H1 (cell line): Measurements from ENCODE around the gene NUP85. TPM values are rescaled to one million over a fixed set of nuclear protein-coding genes. Genes with fewer than 3 reads are reported as not detected.
"Not testable (repeated sequence)": the region's sequence is repeated elsewhere in the genome, so short reads cannot be mapped to it uniquely, and the experiment has no call there.

Experiments used
- CTCF ChIA-PET: fragments of 300-600 bp; sonication (Branson Sonifier 250); formaldehyde crosslinking; loops from one replicate; lab custom pipeline; 2021; ENCODE audit not compliant: partially characterized antibody; lab: Charles Lee
- POLR2A ChIA-PET: fragments of 300-600 bp; sonication (Branson Sonifier 250); formaldehyde crosslinking; loops from one replicate; lab custom pipeline; 2021; ENCODE audit warnings: inconsistent platforms; ENCODE audit not compliant: partially characterized antibody; lab: Charles Lee
- DNase-seq, 2 experiments: peaks; one replicate each; pipeline versions ENCODE4 v3.0.0 to v3.0.0-alpha.2; 2010 to 2022; ENCODE audit warnings: low spot score in 2 of 2, low read depth in 1 of 2, mixed read lengths in 1 of 2
- FAIRE-seq: peaks from 2 replicates; lab custom pipeline; 2011; peaks lifted over from hg19 to GRCh38; lab: Jason Lieb, UNC
- H2AFZ ChIP-seq: 2 replicates; pipeline ENCODE4 v1.8.1; 2012; ENCODE audit warnings: low read length, inconsistent platforms
- H2AK5ac ChIP-seq: 2 replicates; pipeline ENCODE4 v1.6.1; 2013; ENCODE audit warnings: low read depth, low read length
- H2BK120ac ChIP-seq: replicated peaks from 2 replicates; pipeline ENCODE3; 2013; ENCODE audit warnings: low read depth, low read length, inconsistent platforms
- H2BK12ac ChIP-seq: 2 replicates; pipeline ENCODE4 v1.6.1; 2013; ENCODE audit warnings: low read depth, low read length
- H2BK15ac ChIP-seq: 2 replicates; pipeline ENCODE4 v1.6.1; 2013; ENCODE audit warnings: low read length
- H2BK20ac ChIP-seq: 2 replicates; pipeline ENCODE4 v1.6.1; 2013; ENCODE audit warnings: low read length
- H2BK5ac ChIP-seq: 2 replicates; pipeline ENCODE4 v1.6.1; 2013; ENCODE audit warnings: low read depth, low read length
- H3K14ac ChIP-seq: 2 replicates; pipeline ENCODE4 v1.6.1; 2013; ENCODE audit warnings: inconsistent platforms; ENCODE audit not compliant: insufficient read length
- H3K18ac ChIP-seq: 2 replicates; pipeline ENCODE4 v1.6.1; 2013; ENCODE audit warnings: low read length; ENCODE audit errors: extremely low read depth
- H3K23ac ChIP-seq: 2 replicates; pipeline ENCODE4 v1.6.1; 2013; ENCODE audit warnings: inconsistent platforms; ENCODE audit not compliant: insufficient read length
- H3K23me2 ChIP-seq: 2 replicates; pipeline ENCODE4 v1.6.1; 2013; ENCODE audit warnings: low read depth, low read length
- H3K27ac ChIP-seq: 2 replicates; pipeline ENCODE4 v1.6.1; 2011; ENCODE audit warnings: low read depth, low read length, inconsistent platforms
- H3K27me3 ChIP-seq, 4 experiments: replicated peaks in 1 of 4; 1 replicate in 1 of 4; 2 replicates in 3 of 4; pipeline versions ENCODE4 v1.6.1 to v1.8.1; 2011 to 2013; ENCODE audit warnings: low read length in 3 of 4, mild to moderate bottlenecking in 3 of 4, inconsistent platforms in 2 of 4, mixed read lengths in 2 of 4, moderate library complexity in 1 of 4; ENCODE audit not compliant: control insufficient read depth in 3 of 4, insufficient read depth in 3 of 4; ENCODE audit errors: extremely low read depth in 1 of 4
- H3K36me3 ChIP-seq, 4 experiments: 2 replicates each; pipeline versions ENCODE4 v1.6.1 to v1.8.1; 2011 to 2013; ENCODE audit warnings: mild to moderate bottlenecking in 4 of 4, low read length in 3 of 4, moderate library complexity in 2 of 4, control low read depth in 1 of 4, inconsistent platforms in 1 of 4; ENCODE audit not compliant: insufficient read depth in 4 of 4, control insufficient read depth in 2 of 4
- H3K4ac ChIP-seq: replicated peaks from 2 replicates; pipeline ENCODE3; 2013; ENCODE audit warnings: low read length, low read depth, mixed read lengths, inconsistent platforms; ENCODE audit not compliant: insufficient read length
- H3K4me1 ChIP-seq, 4 experiments: replicated peaks in 1 of 4; 1 replicate in 1 of 4; 2 replicates in 3 of 4; pipeline versions ENCODE4 v1.6.1 to v1.8.1; 2011 to 2013; ENCODE audit warnings: low read length in 3 of 4, inconsistent platforms in 2 of 4, mixed read lengths in 1 of 4; ENCODE audit not compliant: insufficient read depth in 4 of 4, control insufficient read depth in 3 of 4
- H3K4me2 ChIP-seq, 2 experiments: 2 replicates each; pipeline versions ENCODE4 v1.6.1 to v1.8.1; 2011 to 2013; ENCODE audit warnings: low read depth in 2 of 2, low read length in 2 of 2, control low read depth in 1 of 2, inconsistent platforms in 1 of 2, mild to moderate bottlenecking in 1 of 2; ENCODE audit not compliant: insufficient read depth in 1 of 2
- H3K4me3 ChIP-seq, 4 experiments: fragments of 200-600, 300-600 bp in 1 of 4; sonication (generic), shearing (Covaris generic), sonication (Bioruptor Twin) in 1 of 4; 2 replicates each; pipeline versions ENCODE4 v1.5.1 to v1.8.1; 2011 to 2016; ENCODE audit warnings: low read length in 4 of 4, low read depth in 3 of 4, control low read depth in 2 of 4, inconsistent platforms in 2 of 4, mild to moderate bottlenecking in 2 of 4, mixed read lengths in 1 of 4, moderate library complexity in 1 of 4; ENCODE audit not compliant: insufficient read depth in 2 of 4; ENCODE audit errors: extremely low read depth in 1 of 4
- H3K56ac ChIP-seq: replicated peaks from 2 replicates; pipeline ENCODE3; 2013; ENCODE audit warnings: low read depth, mild to moderate bottlenecking, mixed read lengths, low read length, inconsistent platforms; ENCODE audit not compliant: insufficient read length
- H3K79me1 ChIP-seq: 2 replicates; pipeline ENCODE4 v1.6.1; 2013; ENCODE audit warnings: low read depth, low read length, control low read depth
- H3K79me2 ChIP-seq, 2 experiments: 2 replicates each; pipeline versions ENCODE4 v1.6.1 to v1.8.1; 2012 to 2013; ENCODE audit warnings: low read length in 2 of 2, mild to moderate bottlenecking in 2 of 2, inconsistent platforms in 1 of 2; ENCODE audit not compliant: insufficient read depth in 2 of 2, control insufficient read depth in 1 of 2
- H3K9ac ChIP-seq, 4 experiments: replicated peaks in 1 of 4; 1 replicate in 1 of 4; 2 replicates in 3 of 4; pipeline versions ENCODE4 v1.6.1 to v1.8.1; 2011 to 2013; ENCODE audit warnings: low read depth in 3 of 4, low read length in 3 of 4, control low read depth in 2 of 4, mild to moderate bottlenecking in 2 of 4, moderate library complexity in 2 of 4, inconsistent platforms in 1 of 4; ENCODE audit errors: extremely low read depth in 1 of 4
- H3K9me3 ChIP-seq, 2 experiments: 2 replicates each; pipeline versions ENCODE4 v1.6.1 to v1.8.1; 2012 to 2013; ENCODE audit warnings: mild to moderate bottlenecking in 2 of 2, moderate library complexity in 2 of 2, control low read depth in 1 of 2, inconsistent platforms in 1 of 2, low read depth in 1 of 2, low read length in 1 of 2, mixed read lengths in 1 of 2; ENCODE audit not compliant: insufficient read depth in 2 of 2
- H4K20me1 ChIP-seq, 2 experiments: replicated peaks in 1 of 2; 2 replicates each; pipeline versions ENCODE3 to v1.8.1; 2011 to 2013; ENCODE audit warnings: inconsistent platforms in 2 of 2, low read length in 2 of 2, mild to moderate bottlenecking in 1 of 2; ENCODE audit not compliant: insufficient read depth in 2 of 2, control insufficient read depth in 1 of 2
- H4K5ac ChIP-seq: 2 replicates; pipeline ENCODE4 v1.6.1; 2013; ENCODE audit warnings: low read length, low read depth, mixed read lengths, inconsistent platforms; ENCODE audit not compliant: insufficient read length
- H4K8ac ChIP-seq: 2 replicates; pipeline ENCODE4 v1.8.0; 2013; ENCODE audit warnings: mild to moderate bottlenecking, moderate library complexity, low read length, inconsistent platforms; ENCODE audit not compliant: insufficient read depth; ENCODE audit errors: extremely low read depth
- H4K91ac ChIP-seq: replicated peaks from 2 replicates; pipeline ENCODE3; 2013; ENCODE audit warnings: low read length, mixed read lengths, inconsistent platforms; ENCODE audit not compliant: insufficient read length
- WGBS, 2 experiments: shearing (Covaris generic) in 1 of 2; methylation state at CpG; one replicate each; pipeline versions ENCODE4 v1.1.6 to v1.1.7; 2013 to 2015; ENCODE audit warnings: low lambda C conversion rate in 2 of 2, mixed read lengths in 2 of 2, inconsistent platforms in 1 of 2, low coverage in 1 of 2, missing lambda C conversion rate in 1 of 2; ENCODE audit not compliant: insufficient replicate concordance in 2 of 2, insufficient coverage in 1 of 2, insufficient read length in 1 of 2; ENCODE audit errors: extremely low coverage in 1 of 2, missing lambda C conversion rate in 1 of 2; 5-methylcytosine and 5-hydroxymethylcytosine counted together
- polyA plus RNA-seq, 7 experiments: library from polyadenylated mRNA; depleted of rRNA in 3 of 7; stranded (reverse) in 5 of 7; unstranded in 2 of 7; fragments of >200 nt in 5 of 7; fragments of 200-250 nt in 2 of 7; gene quantifications; 1 replicate in 5 of 7; 2 replicates in 1 of 7; 4 replicates in 1 of 7; pipeline versions ENCODE4 v1.2.1 to v1.2.3, GENCODE V29; 2011 to 2013; ENCODE audit warnings: missing spikeins in 2 of 7, mixed read lengths in 2 of 7
- total RNA-seq: library from RNA; stranded (reverse); fragmentation: NEBNext Ultra II Directional; extraction: Animal tissue kit (Norgen Biotek cat#: 25700); gene quantifications from 2 replicates; pipeline ENCODE4 v1.2.1, GENCODE V29; 2021

Gene NUP85
- total and polyA plus RNA-seq, 2 of the 8 experiments (the other 6 are each of a cell fraction or from before 2014, with no cell fraction given) = 98.5 to 154 TPM

GRCh38 chr17:75158480-75158879, 47.0 kb upstream of the NUP85 start:
- H3K79me1 ChIP-seq, H4K20me1 ChIP-seq, H3K23me2 ChIP-seq, H3K9ac ChIP-seq, H2AK5ac ChIP-seq, H3K4ac ChIP-seq, H3K4me3 ChIP-seq, H3K4me2 ChIP-seq, H4K8ac ChIP-seq, H3K4me1 ChIP-seq, H4K91ac ChIP-seq, H2BK5ac ChIP-seq, H3K56ac ChIP-seq, H3K27ac ChIP-seq, H3K23ac ChIP-seq, H3K18ac ChIP-seq, DNase-seq, FAIRE-seq, H3K9me3 ChIP-seq, H3K27me3 ChIP-seq, H3K79me2 ChIP-seq, H2AFZ ChIP-seq, H2BK120ac ChIP-seq, H3K36me3 ChIP-seq, H2BK15ac ChIP-seq, H4K5ac ChIP-seq, H2BK20ac ChIP-seq, H3K14ac ChIP-seq, H2BK12ac ChIP-seq: not testable (repeated sequence)
- 97% methylated on average over 8 of the region's 8 CpGs; no CpG with 5 or more reads in 1 of the 2 experiments for WGBS, 2 experiments
- ChIA-PET CTCF (interaction anchor here (3.4 kb wide), 1 partner anchor 13 kb away, joined by 19 read pairs; no protein-coding TSS in a partner anchor), POLR2A (interaction anchor here (0.8 to 11.6 kb wide), 6 partner anchors 10 to 41 kb away, joined by 3 to 213 read pairs (median 4); partner anchors contain the start of gene SUMO2)
